NCI-H1105 (cell line): ENCODE results near the gene NCOA6.
"Not testable (repeated sequence)": the region's sequence is repeated elsewhere in the genome, so short reads cannot be mapped to it uniquely, and the experiment has no call there.

Experiments
- DNase-seq: peaks from one replicate; lab custom pipeline; 2025; lab: John Stamatoyannopoulos, UW

The NCOA6 gene

DNA sequence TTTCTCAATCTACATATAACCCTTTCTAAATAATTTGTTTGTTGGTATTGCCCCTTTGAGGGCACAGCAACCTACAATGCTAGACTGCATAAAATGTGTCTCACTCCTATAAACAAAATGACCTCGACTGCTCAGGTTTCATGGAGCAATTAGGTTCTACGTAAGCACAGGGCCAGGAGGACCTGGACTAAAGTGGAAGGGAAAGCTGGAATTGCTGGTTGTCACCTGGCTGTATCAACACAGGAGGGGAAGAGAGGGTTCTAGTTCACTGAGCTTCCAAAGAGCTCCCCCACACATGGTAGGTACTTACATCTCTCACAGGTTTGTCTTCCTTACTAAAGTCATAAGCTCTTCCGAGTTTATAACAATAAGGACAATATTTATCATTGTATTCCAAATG, 51.0 kb downstream of the NCOA6 start:
- no peak for DNase-seq

- no peak for DNase-seq
Measured at GRCh38 chr20:34773726-34774125, 51.7 kb downstream of the NCOA6 start.

DNA sequence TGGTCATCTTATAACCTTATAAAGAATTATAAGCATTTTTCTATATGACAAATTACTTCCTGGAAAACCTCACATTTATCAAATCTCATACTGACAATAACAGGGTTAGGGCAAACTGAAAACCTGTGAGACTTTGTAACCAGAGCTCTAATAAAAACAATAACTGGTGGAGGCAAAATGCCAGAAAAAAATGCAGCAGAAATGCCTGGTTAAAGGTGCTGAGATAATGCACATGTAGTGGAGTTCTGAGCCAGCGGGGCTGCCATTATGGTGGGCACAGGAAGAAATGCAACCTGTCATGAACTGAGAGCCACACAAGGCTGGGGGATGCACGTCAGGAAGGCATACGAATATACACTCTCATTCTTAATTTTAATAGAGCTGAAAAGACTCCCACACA, 53.0 kb downstream of the NCOA6 start:
- DNase-seq = no peak

DNA sequence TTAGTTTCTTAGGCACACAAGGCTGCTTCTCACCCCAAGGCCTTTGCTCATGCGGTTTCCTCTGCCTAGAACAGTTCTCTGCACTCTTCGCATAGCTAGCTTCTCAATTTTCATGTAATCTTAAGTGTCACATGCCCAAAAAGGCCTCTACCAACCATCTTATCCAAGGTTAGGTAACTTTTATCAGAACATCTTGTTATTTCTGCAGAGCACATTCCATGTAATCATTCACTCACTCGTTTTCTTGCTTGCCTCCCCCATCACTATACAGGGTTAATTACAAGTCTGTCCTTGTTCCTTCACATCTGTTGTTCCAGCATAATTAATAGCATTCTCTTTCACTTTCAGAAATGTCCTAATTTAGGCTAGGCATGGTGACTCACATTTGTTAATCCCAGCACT, 53.8 kb downstream of the NCOA6 start:
- DNase-seq = no peak

GRCh38 chr20:34768096-34768495, 57.4 kb downstream of the NCOA6 start:
- DNase-seq = no peak

DNA sequence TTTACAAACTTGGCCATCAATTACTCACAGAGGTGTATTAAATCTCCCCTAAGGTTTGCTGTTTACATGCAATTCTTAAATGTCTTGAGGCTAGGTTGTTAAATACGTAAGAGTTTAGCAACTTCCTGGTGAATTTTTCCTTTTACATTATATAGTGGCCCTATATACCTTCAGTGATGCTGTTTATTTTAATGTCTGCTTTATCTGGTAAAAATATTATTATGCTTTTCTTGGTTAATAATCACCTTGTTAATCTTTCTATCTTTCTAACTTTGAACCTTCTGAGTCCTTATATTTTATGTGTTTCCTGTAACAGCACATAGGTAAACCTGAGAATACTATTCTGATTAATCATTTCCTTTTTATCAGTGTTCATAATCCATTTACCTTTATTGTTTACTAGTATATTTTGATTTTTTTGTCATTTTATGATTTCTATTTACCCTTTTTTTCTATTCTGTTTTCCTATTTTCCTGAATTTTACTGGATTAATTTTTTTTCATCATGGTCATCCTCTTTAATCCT, 63.4 kb downstream of the NCOA6 start:
- DNase-seq = no peak

DNA sequence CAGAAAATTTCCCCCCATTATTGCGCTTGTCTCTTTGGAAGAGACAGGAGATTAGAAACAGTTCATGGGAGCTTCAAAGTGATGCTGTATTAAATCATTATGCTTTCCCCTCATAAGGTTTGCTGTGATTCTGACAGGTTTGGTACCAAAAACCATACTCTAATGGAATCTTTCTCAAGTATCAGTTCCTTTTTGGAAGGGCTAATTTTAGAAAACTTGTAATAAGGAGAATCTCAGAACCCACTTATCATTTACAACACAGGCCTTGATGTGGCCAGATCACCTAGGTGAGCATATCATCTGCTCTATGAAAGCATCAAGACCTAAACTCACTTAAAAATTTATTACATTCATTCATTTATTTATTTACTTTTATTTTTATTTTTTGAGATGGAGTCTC, 70.1 kb downstream of the NCOA6 start:
- no peak for DNase-seq

GRCh38 chr20:34754611-34755010, 70.8 kb downstream of the NCOA6 start:
- DNase-seq = no peak

- no peak for DNase-seq
Measured at GRCh38 chr20:34753706-34754461, 71.6 kb downstream of the NCOA6 start.

GRCh38 chr20:34751453-34751852, 74.0 kb downstream of the NCOA6 start:
- no peak for DNase-seq

DNA sequence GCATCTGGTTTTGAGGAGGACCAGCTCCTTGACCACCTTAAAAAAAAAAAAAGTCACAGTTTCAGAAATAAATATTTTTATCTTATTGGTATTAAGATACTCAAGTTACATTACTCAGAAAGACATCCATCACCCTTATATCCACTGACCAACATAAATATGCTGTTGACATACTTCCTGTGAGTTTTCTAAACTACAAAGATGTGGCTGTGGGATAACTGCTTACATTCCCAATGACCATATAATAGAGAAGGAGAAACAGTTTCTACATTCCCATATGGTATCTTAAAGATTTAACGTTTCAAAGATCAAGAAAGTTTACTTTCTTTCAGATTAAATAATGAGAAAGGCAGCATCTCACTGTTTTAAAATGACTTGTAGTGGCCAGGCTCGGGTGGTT, 75.0 kb downstream of the NCOA6 start:
- DNase-seq = no peak

DNA sequence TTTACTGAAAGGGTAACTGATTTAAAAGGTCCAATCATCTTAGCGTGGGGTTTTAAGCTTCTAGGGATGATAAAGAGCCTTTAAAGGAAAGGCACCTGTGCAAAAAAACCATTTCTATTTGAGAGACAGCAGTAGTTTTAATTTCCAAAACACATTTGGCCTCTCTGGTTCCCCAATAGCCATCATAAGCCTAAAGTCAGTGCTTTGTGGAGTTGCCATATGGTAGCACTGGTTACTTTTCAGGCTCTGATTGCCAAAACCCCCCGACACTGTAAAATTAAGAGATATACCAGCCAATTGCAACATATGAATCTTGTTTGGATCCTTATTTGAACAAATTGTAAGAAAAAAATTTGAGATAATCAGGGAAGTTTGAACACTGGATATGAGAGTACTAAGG, 76.7 kb downstream of the NCOA6 start:
- no peak for DNase-seq

GRCh38 chr20:34747479-34747878, 78.0 kb downstream of the NCOA6 start:
- no peak for DNase-seq

DNA sequence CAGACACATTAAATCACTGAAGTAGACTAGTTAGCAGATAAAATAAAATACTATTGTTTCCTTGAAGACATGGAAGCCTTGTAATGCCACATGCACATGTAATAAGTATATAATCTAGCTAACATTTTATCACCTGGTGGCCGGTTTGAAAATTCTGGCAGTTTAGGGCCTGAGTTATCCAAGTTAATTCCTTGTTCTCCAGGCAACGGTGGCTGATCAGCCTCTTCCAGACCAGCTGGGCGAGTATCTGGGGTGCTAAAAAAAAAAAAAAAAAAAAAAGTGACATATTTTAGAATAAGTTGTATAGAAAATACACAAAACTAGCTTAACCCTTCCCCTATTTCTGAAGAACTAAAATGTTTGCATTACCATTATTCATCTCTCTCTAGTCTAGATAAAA, 78.8 kb downstream of the NCOA6 start:
- no peak for DNase-seq

GRCh38 chr20:34744847-34745246, 80.6 kb downstream of the NCOA6 start:
- DNase-seq = no peak

DNA sequence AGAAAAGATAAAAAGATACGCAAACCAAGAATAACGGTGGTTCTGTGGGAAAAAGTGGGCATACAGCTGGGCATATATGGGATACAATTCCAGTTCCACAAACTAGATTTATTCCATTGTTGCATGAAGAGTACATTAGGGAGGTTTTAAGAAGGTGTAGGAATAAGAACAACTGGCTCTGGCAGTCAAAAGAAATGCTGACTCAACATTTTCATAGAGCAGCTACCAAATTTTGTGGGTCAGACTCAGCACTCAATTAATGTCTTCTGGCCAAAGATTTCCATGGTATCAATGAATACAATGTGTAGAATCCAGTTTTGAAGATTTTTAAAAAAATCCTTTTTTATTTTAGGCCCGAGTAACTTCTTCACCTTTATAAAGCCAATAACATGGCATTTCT, 81.1 kb downstream of the NCOA6 start:
- no peak for DNase-seq

DNA sequence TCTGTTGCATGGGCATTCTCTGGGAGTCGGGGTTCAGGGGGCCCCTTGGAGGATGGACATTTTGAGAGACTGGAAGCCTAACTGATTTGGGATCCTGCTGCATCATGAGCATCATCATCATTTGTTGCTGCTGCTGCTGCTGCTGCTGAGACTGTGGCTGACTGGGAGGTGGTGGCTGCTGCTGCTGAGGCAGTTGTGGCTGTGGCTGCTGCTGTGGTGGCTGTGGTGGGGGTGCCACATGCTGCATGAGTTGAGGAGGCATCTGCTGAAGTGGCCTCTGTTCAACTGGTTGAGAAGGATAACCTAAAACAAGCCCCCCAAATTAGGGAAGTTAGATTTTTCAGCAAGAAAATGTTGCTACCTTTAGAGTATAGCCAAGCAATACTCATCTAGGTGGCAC, 82.4 kb downstream of the NCOA6 start:
- DNase-seq = no peak

- DNase-seq = no peak
Measured at GRCh38 chr20:34736106-34736735, 89.2 kb downstream of the NCOA6 start.

- no peak for DNase-seq
Measured at GRCh38 chr20:34732523-34732922, 92.9 kb downstream of the NCOA6 start.

DNA sequence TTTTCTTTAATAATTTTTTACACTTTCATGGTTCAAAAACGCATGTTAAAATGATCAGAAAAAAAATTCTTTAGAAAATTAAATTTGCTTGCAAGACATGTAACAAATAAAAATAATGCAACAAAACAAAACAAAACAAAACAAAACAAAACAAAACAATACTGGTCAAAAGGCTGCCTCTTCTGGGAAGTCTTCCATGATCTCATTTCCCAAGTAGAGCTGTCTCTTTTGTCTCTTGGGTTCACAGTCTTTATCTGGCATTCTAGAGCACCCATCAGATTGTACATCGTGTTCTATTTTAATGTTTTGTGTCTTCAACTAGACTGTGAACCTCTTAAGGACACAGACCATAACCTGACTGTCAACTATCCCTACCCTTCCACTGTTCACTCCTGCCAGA, 96.0 kb downstream of the NCOA6 start:
- no peak for DNase-seq

- no peak for DNase-seq
Measured at GRCh38 chr20:34724172-34724571, 101.3 kb downstream of the NCOA6 start.

- not testable (repeated sequence) for DNase-seq
Measured at GRCh38 chr20:34722560-34722959, 102.9 kb downstream of the NCOA6 start.

DNA sequence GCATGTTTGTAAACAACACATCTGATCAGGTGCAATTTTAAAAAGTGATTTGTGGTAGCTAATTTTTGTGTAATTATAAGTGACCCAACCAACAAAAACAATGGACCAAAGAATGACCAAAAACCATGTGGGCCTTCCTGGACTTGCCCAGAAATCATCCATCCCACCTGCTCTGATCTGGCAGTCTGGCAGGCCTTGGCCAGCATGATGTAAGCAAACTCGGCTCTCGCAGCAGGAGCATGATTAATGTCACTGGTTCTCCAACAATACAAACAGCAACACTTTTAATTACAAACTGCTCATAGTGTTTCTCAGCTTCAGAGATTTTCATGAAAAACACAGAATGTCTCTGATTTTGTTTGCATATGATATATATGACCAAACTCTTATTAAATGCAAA, 105.2 kb downstream of the NCOA6 start:
- DNase-seq = no peak
